Inflammatory macrophage (primary cell): ENCODE results near the gene MS4A12.
"Not testable (repeated sequence)": the region's sequence is repeated elsewhere in the genome, so short reads cannot be mapped to it uniquely, and the experiment has no call there.

Source experiments
- DNase-seq, 2 donors: peaks; one replicate each; pipeline ENCODE4 v3.0.0-alpha.2; 2020 to 2022

The MS4A12 gene

GRCh38 chr11:60513496-60514460 lies 21.2 kb downstream of the MS4A12 start:
- peak in 1 of 2 donors; percentile 13 for DNase-seq

GRCh38 chr11:60515144-60515855 lies 22.7 kb downstream of the MS4A12 start, which contains the start of gene MS4A13:
Gene MS4A13, plus strand, starts transcription at chr11:60515392. Its CDS starts 2,692 bp downstream, at chr11:60518084.
- no peak for DNase-seq

DNA sequence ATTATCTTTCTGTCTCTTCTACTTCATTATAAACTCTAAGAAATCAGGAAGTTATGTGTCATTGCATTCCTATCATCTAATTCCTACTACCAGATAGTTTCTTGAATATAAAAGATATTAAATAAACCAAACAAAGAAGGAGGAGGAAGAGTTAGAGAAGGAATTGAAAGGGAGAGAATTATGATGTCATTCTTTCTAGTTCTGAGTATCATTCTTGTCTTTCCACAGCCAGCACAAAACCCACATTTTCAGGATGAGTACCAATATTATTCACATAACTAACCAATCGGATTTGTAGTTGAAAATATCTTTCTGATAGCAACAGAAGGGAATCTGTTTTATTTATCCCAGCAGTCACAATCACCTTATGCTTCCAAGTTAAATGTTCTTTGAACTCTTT lies 35.9 kb downstream of the MS4A12 start:
- no peak for DNase-seq

- peak; percentile 66 to 84 for DNase-seq
Measured at GRCh38 chr11:60528934-60529333, 36.4 kb downstream of the MS4A12 start.

- DNase-seq: peak; percentile 42 to 64
Measured at GRCh38 chr11:60530454-60531100, 38.0 kb downstream of the MS4A12 start.

GRCh38 chr11:60532383-60532782 lies 39.8 kb downstream of the MS4A12 start:
- not testable (repeated sequence) for DNase-seq

GRCh38 chr11:60538627-60539026 lies 46.0 kb downstream of the MS4A12 start:
- DNase-seq: not testable (repeated sequence)

DNA sequence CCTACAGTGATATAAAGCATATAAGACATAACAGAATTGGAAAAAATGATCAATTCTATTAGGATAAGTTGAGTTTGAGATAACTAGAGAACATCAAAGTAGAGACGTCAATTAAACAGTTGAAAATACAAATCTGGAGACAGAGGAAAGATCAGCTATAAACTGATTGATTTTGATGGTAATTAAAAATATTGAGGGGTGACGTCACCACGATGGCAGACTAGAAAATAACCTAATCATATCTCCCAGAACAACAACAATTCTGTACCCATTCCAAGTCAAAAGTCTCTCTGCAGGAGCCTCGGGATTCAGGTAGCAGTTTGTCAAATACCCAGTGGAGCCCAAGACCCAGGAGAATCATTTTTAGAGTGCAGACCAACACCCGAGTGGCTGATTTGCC lies 51.5 kb downstream of the MS4A12 start:
- no peak for DNase-seq
